Measurements from ENCODE around the gene FARP2.

GRCh38 chr2:241483305-241483704 is 127.2 kb downstream of the FARP2 start:
- no peak for TF ChIP-seq CTCF (IDR thresholded peaks at IDR 0.05)
- no peak for TF ChIP-seq POLR2A (IDR thresholded peaks at IDR 0.05)

Data from right lobe of liver (tissue), 4 donors.